Lung (tissue), 12 donors: ENCODE results near the gene MME. TPM values are rescaled to one million over a fixed set of nuclear protein-coding genes. Genes with fewer than 3 reads are reported as not detected.

Experiments
- ATAC-seq: fragments of 200-7000 bp; cut with Tn5 transposase; one replicate; pipeline ENCODE4 v1.9.1; 2020; ENCODE audit warnings: moderate number of reproducible peaks; ENCODE audit not compliant: insufficient read depth, low FRiP score
- DNase-seq, 3 donors: peaks; one replicate each; pipeline ENCODE4 v3.0.0-alpha.2; 2013 to 2017
- H3K27ac ChIP-seq, 2 donors: one replicate each; pipeline ENCODE4 v1.5.1; 2013; ENCODE audit warnings: mild to moderate bottlenecking in 2 of 2, moderate library complexity in 2 of 2, control low read depth in 1 of 2, inconsistent platforms in 1 of 2, low read depth in 1 of 2, low read length in 1 of 2
- H3K27me3 ChIP-seq, 3 donors: one replicate each; pipeline ENCODE4 v1.5.1; 2013; ENCODE audit warnings: low read length in 2 of 3; ENCODE audit not compliant: control insufficient read depth in 3 of 3, insufficient read depth in 3 of 3
- H3K36me3 ChIP-seq, 4 donors: one replicate each; pipeline ENCODE4 v1.5.1; 2013; ENCODE audit warnings: low read length in 4 of 4, mild to moderate bottlenecking in 1 of 4, moderate library complexity in 1 of 4; ENCODE audit not compliant: control insufficient read depth in 4 of 4, insufficient read depth in 4 of 4
- H3K4me1 ChIP-seq, 5 donors: one replicate each; pipeline ENCODE4 v1.5.1; 2013; ENCODE audit warnings: low read length in 5 of 5, mild to moderate bottlenecking in 2 of 5, moderate library complexity in 1 of 5; ENCODE audit not compliant: control insufficient read depth in 5 of 5, insufficient read depth in 5 of 5
- H3K4me3 ChIP-seq: one replicate; pipeline ENCODE4 v1.5.1; 2013; ENCODE audit warnings: mild to moderate bottlenecking, control low read depth, moderate library complexity
- H3K9ac ChIP-seq, 2 donors: one replicate each; pipeline ENCODE4 v1.5.1; 2013; ENCODE audit warnings: low read length in 2 of 2, control low read depth in 1 of 2; ENCODE audit not compliant: insufficient read depth in 1 of 2
- H3K9me3 ChIP-seq, 4 donors: one replicate each; pipeline ENCODE4 v1.5.1; 2013; ENCODE audit warnings: low read length in 3 of 4, mild to moderate bottlenecking in 1 of 4, moderate library complexity in 1 of 4; ENCODE audit not compliant: control insufficient read depth in 4 of 4, insufficient read depth in 3 of 4
- WGBS, 2 donors: extraction: QIAGEN DNeasy Blood & Tissue Kit; methylation state at CpG; one replicate each; pipeline ENCODE4 v1.1.7; 2013; 5-methylcytosine and 5-hydroxymethylcytosine counted together
- polyA plus RNA-seq, 2 donors: library from polyadenylated mRNA; stranded (reverse); fragments of 200-250 nt; gene quantifications; one replicate each; pipeline ENCODE4 v1.2.1, GENCODE V29; 2013
- total RNA-seq, 2 donors: library from RNA; depleted of rRNA in 1 of 2; stranded (reverse); fragments of >200 nt in 1 of 2; gene quantifications; one replicate each; pipeline ENCODE4 v1.2.1, GENCODE V29; 2014 to 2021
- TF ChIP-seq, protein P1 (sequence below): IDR thresholded peaks from 2 replicates; pipeline ENCODE4 v1.5.1; 2012; ENCODE audit warnings: mild to moderate bottlenecking; ENCODE audit errors: control extremely low read depth, extremely low read depth
- donor health status: control.
- donor health status: control.
- donor health status: Bipolar disorder and iron deficiency.
- donor health status: healthy.
- donor health status: DM: yes; HTN: yes; CAD: no.

Gene MME
- total and polyA plus RNA-seq, 4 donors = 7.9 to 41.0 (median 9.2) TPM

DNA sequence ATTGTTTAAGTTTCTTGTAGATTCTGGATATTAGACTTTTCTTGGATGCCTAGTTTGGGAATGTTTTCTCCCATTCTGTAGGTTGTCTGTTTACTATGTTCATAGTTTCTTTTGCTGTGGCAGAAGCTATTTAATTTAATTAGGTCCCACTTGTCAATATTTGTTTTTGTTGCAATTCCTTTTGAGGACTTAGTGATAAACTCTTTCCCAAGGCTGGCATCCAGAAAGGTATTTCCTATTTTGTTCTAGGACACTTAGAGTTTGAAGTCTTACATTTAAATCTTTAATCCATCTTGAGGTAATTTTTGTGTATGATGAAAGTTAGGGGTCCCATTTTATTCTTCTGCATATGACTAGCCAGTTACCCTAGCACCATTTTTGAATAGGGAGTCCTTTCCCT is 54.9 kb downstream of the MME start:
- no peaks in the 10 kb centered on the region for H3K27me3 ChIP-seq
- H3K27ac ChIP-seq = no peak overlapping the region
- H3K4me3 ChIP-seq = no peak overlapping the region
- no peaks in the 10 kb centered on the region for H3K4me1 ChIP-seq
- TF ChIP-seq, protein P1, sequence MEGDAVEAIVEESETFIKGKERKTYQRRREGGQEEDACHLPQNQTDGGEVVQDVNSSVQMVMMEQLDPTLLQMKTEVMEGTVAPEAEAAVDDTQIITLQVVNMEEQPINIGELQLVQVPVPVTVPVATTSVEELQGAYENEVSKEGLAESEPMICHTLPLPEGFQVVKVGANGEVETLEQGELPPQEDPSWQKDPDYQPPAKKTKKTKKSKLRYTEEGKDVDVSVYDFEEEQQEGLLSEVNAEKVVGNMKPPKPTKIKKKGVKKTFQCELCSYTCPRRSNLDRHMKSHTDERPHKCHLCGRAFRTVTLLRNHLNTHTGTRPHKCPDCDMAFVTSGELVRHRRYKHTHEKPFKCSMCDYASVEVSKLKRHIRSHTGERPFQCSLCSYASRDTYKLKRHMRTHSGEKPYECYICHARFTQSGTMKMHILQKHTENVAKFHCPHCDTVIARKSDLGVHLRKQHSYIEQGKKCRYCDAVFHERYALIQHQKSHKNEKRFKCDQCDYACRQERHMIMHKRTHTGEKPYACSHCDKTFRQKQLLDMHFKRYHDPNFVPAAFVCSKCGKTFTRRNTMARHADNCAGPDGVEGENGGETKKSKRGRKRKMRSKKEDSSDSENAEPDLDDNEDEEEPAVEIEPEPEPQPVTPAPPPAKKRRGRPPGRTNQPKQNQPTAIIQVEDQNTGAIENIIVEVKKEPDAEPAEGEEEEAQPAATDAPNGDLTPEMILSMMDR = no peak
- H3K9ac ChIP-seq = no peak overlapping the region
- no peak for DNase-seq
- no peak for ATAC-seq
- no peaks in the 10 kb centered on the region for H3K9me3 ChIP-seq
- H3K36me3 ChIP-seq = no peaks in the 10 kb centered on the region

DNA sequence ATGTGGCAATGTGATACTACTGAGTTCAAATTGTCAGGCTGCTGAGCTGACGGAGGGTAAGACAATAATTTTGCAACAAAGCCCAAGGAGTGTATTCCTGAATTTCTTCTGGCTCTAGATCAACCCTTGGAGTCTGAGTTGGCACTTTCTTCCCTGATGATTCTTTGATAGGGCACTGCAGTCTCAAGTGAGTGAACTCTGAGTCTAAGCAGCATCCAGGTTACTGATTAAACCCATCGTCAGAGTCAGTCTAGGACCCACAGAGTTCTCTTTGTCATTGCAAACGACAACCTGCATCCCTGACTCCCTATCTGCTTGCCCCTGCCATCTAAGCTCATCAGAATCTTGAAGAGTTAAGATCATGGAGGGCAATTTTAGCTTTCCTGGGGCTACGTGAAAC is 58.6 kb downstream of the MME start:
- Histone ChIP-seq H3K27me3 (no peaks in the 10 kb centered on the region), H3K4me1 (no peaks in the 10 kb centered on the region), H3K9me3 (no peaks in the 10 kb centered on the region), H3K9ac (no peak overlapping the region), H3K27ac (no peak overlapping the region), H3K36me3 (peaks cover 0 to 7% (median 0%) of the 10 kb centered on the region in 4 donors), H3K4me3 (no peak overlapping the region)
- TF ChIP-seq, protein P1 = no peak
- 75 to 84% methylated on average over 4 of the region's 4 CpGs for WGBS, 2 donors
- DNase-seq = no peak
- ATAC-seq = no peak

GRCh38 chr3:155147588-155147987 is 67.5 kb downstream of the MME start:
- Histone ChIP-seq H3K4me1 (peaks cover 0 to 3% (median 0%) of the 10 kb centered on the region in 5 donors), H3K36me3 (peaks cover 0 to 8% (median 2%) of the 10 kb centered on the region in 4 donors), H3K9ac (no peak overlapping the region), H3K4me3 (no peak overlapping the region), H3K27ac (no peak overlapping the region), H3K27me3 (no peaks in the 10 kb centered on the region), H3K9me3 (no peaks in the 10 kb centered on the region)
- TF ChIP-seq, protein P1 = no peak
- DNase-seq = no peak
- ATAC-seq = no peak
- 80 to 83% methylated on average over 1 of the region's 1 CpG for WGBS, 2 donors

GRCh38 chr3:155149494-155149893 is 69.4 kb downstream of the MME start:
- peaks cover 0 to 4% (median 2%) of the 10 kb centered on the region in 4 donors for H3K36me3 ChIP-seq
- TF ChIP-seq, protein P1 = no peak
- H3K9ac ChIP-seq = no peak overlapping the region
- peak in 2 of 3 donors; percentile 21 to 54 for DNase-seq
- H3K9me3 ChIP-seq = no peaks in the 10 kb centered on the region
- no peak overlapping the region for H3K27ac ChIP-seq
- H3K27me3 ChIP-seq = no peaks in the 10 kb centered on the region
- H3K4me1 ChIP-seq = peaks cover 0 to 3% (median 0%) of the 10 kb centered on the region in 5 donors
- WGBS, 2 donors = 55 to 67% methylated on average over 3 of the region's 3 CpGs
- no peak overlapping the region for H3K4me3 ChIP-seq
- no peak for ATAC-seq
